Measurements from ENCODE around the gene GNAQ.

DNA sequence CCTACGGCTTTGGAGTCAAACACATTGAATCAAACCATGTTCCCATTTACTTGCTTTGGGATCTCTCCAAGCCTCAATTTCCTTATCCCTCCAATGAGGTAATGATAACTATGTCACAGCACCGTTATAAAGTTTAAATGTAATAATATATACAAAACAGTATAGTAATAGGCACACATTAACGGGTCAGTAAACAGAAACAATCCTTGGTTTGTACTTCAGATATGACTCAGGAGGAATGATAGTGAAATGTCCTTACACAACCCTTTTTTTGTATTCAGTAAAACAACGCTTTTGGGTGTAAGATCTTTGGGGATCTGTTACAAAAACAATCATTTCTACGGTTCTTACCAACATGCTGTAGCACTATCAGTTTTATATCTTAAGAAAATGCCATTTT is 205.0 kb downstream of the GNAQ start:
- TF ChIP-seq RAD21 (IDR thresholded peaks at IDR 0.05; ENCODE audit: low read depth) (no peak), YY1 (IDR thresholded peaks at IDR 0.05; ENCODE audit: low read depth) (no peak), EGR1 (IDR thresholded peaks at IDR 0.05) (no peak), CEBPB (IDR thresholded peaks at IDR 0.05) (no peak), EP300 (IDR thresholded peaks at IDR 0.05; ENCODE audit: borderline replicate concordance) (no peak), TAF1 (IDR thresholded peaks at IDR 0.05; ENCODE audit: low read depth) (no peak)
- TF ChIP-seq, protein P1, sequence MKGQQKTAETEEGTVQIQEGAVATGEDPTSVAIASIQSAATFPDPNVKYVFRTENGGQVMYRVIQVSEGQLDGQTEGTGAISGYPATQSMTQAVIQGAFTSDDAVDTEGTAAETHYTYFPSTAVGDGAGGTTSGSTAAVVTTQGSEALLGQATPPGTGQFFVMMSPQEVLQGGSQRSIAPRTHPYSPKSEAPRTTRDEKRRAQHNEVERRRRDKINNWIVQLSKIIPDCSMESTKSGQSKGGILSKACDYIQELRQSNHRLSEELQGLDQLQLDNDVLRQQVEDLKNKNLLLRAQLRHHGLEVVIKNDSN (IDR thresholded peaks at IDR 0.05), result no peak

Data from Ishikawa (cell line).